Neural crest cell (in vitro differentiated cells): ENCODE data around the gene ENOX1. TPM values are rescaled to one million over a fixed set of nuclear protein-coding genes. Genes with fewer than 3 reads are reported as not detected.

ENCODE experiments used
- DNase-seq: peaks from one replicate; pipeline ENCODE4 v3.0.0; 2021; ENCODE audit warnings: low read depth, mixed read lengths, low spot score
- H3K27ac Mint-ChIP-seq: one replicate; pipeline ENCODE4 v1.8.0; 2021; ENCODE audit warnings: mild to moderate bottlenecking, mixed read lengths; ENCODE audit not compliant: unreplicated experiment
- H3K27me3 Mint-ChIP-seq: 2 replicates; pipeline ENCODE4 v1.8.0; 2021; ENCODE audit warnings: low read depth, mild to moderate bottlenecking, mixed read lengths
- H3K36me3 Mint-ChIP-seq: 2 replicates; pipeline ENCODE4 v1.8.0; 2021; ENCODE audit warnings: low read depth, mild to moderate bottlenecking, mixed read lengths
- H3K4me1 Mint-ChIP-seq: 2 replicates; pipeline ENCODE4 v1.8.0; 2021; ENCODE audit warnings: mixed read lengths
- H3K4me3 Mint-ChIP-seq: one replicate; pipeline ENCODE4 v1.8.0; 2021; ENCODE audit warnings: mild to moderate bottlenecking, mixed read lengths
- H3K9me3 Mint-ChIP-seq: 2 replicates; pipeline ENCODE4 v1.8.0; 2021; ENCODE audit warnings: mixed read lengths
- CTCF ChIP-seq: fragments of 200-600 bp; sonication (generic); conservative IDR thresholded peaks from 2 replicates; pipeline ENCODE4 v1.5.0; 2021; ENCODE audit warnings: antibody characterized with exemption, mild to moderate bottlenecking
- total RNA-seq: library from RNA; stranded (reverse); gene quantifications from 2 replicates; pipeline ENCODE4 v1.2.1, GENCODE V29; 2021

ENOX1 gene
- total RNA-seq, 1 donor from 2014 or later, result 3.8 TPM

- Mint-ChIP-seq H3K4me1 (no peaks in the 10 kb centered on the region), H3K36me3 (no peaks in the 10 kb centered on the region), H3K4me3 (no peak overlapping the region), H3K9me3 (no peaks in the 10 kb centered on the region), H3K27ac (no peak overlapping the region), H3K27me3 (no peaks in the 10 kb centered on the region)
- no peak for DNase-seq
- no peak for TF ChIP-seq CTCF
These were observed 354.9 kb downstream of the ENOX1 start for GRCh38 chr13:43431841-43432240.

GRCh38 chr13:43431290-43431716 is 355.5 kb downstream of the ENOX1 start:
- no peaks in the 10 kb centered on the region for H3K27me3 Mint-ChIP-seq
- H3K36me3 Mint-ChIP-seq, result no peaks in the 10 kb centered on the region
- H3K27ac Mint-ChIP-seq, result no peak overlapping the region
- no peak overlapping the region for H3K4me3 Mint-ChIP-seq
- DNase-seq, result no peak
- no peaks in the 10 kb centered on the region for H3K9me3 Mint-ChIP-seq
- H3K4me1 Mint-ChIP-seq, result no peaks in the 10 kb centered on the region
- TF ChIP-seq CTCF, result no peak

- Mint-ChIP-seq H3K27ac (no peak overlapping the region), H3K36me3 (no peaks in the 10 kb centered on the region), H3K4me1 (no peaks in the 10 kb centered on the region), H3K9me3 (no peaks in the 10 kb centered on the region), H3K4me3 (no peak overlapping the region), H3K27me3 (no peaks in the 10 kb centered on the region)
- DNase-seq, result no peak
- no peak for TF ChIP-seq CTCF
These were observed 358.1 kb downstream of the ENOX1 start for GRCh38 chr13:43428545-43429296.

GRCh38 chr13:43426355-43426754 is 360.4 kb downstream of the ENOX1 start:
- Mint-ChIP-seq H3K36me3 (no peaks in the 10 kb centered on the region), H3K9me3 (no peaks in the 10 kb centered on the region), H3K27me3 (no peaks in the 10 kb centered on the region), H3K4me1 (no peaks in the 10 kb centered on the region), H3K4me3 (no peak overlapping the region), H3K27ac (no peak overlapping the region)
- DNase-seq, result no peak
- no peak for TF ChIP-seq CTCF

GRCh38 chr13:43425234-43425633 is 361.5 kb downstream of the ENOX1 start:
- H3K27me3 Mint-ChIP-seq, result no peaks in the 10 kb centered on the region
- TF ChIP-seq CTCF, result no peak
- H3K4me1 Mint-ChIP-seq, result no peaks in the 10 kb centered on the region
- no peak overlapping the region for H3K4me3 Mint-ChIP-seq
- DNase-seq, result no peak
- H3K27ac Mint-ChIP-seq, result no peak overlapping the region
- peaks cover under 1% of the 10 kb centered on the region for H3K36me3 Mint-ChIP-seq
- H3K9me3 Mint-ChIP-seq, result peaks cover 2% of the 10 kb centered on the region
